ENCODE results near the gene CNMD. TPM values are rescaled to one million over a fixed set of nuclear protein-coding genes. Genes with fewer than 3 reads are reported as not detected.
A peak's percentile ranks its signal among the peaks of the same experiment; 100 is the strongest.
"Not testable (repeated sequence)": the region's sequence is repeated elsewhere in the genome, so short reads cannot be mapped to it uniquely, and the experiment has no call there.

The CNMD gene
- total RNA-seq, 1 donor from 2014 or later = not detected

- H3K9me3 Mint-ChIP-seq (ENCODE audit: low read depth) = peaks cover 5% of the 10 kb centered on the region
- H3K36me3 Mint-ChIP-seq (ENCODE audit: low read depth) = peaks cover 3% of the 10 kb centered on the region
- H3K4me1 Mint-ChIP-seq (ENCODE audit: low read depth) = peaks cover under 1% of the 10 kb centered on the region
- TF ChIP-seq CTCF (IDR thresholded peaks at IDR 0.05) = no peak
- H3K4me3 Mint-ChIP-seq (ENCODE audit: unreplicated experiment) = no peak overlapping the region
- no peaks in the 10 kb centered on the region for H3K27me3 Mint-ChIP-seq (ENCODE audit: low read depth)
- H3K27ac Mint-ChIP-seq (ENCODE audit: unreplicated experiment) = no peak overlapping the region
- DNase-seq (ENCODE audit: low spot score) = no peak
These were observed 28.3 kb downstream of the CNMD start for GRCh38 chr13:52711286-52711685.

GRCh38 chr13:52708266-52708665, 31.4 kb downstream of the CNMD start:
- H3K27me3 Mint-ChIP-seq (ENCODE audit: low read depth); H3K27ac Mint-ChIP-seq (ENCODE audit: unreplicated experiment); H3K4me3 Mint-ChIP-seq (ENCODE audit: unreplicated experiment); H3K4me1 Mint-ChIP-seq (ENCODE audit: low read depth); DNase-seq (ENCODE audit: low spot score); H3K9me3 Mint-ChIP-seq (ENCODE audit: low read depth); H3K36me3 Mint-ChIP-seq (ENCODE audit: low read depth): not testable (repeated sequence)

- H3K27ac Mint-ChIP-seq (ENCODE audit: unreplicated experiment) = no peak overlapping the region
- H3K36me3 Mint-ChIP-seq (ENCODE audit: low read depth) = no peaks in the 10 kb centered on the region
- H3K27me3 Mint-ChIP-seq (ENCODE audit: low read depth) = no peaks in the 10 kb centered on the region
- no peak overlapping the region for H3K4me3 Mint-ChIP-seq (ENCODE audit: unreplicated experiment)
- no peak for DNase-seq (ENCODE audit: low spot score)
- peak; percentile 48 for TF ChIP-seq CTCF (IDR thresholded peaks at IDR 0.05)
- peaks cover 5% of the 10 kb centered on the region for H3K4me1 Mint-ChIP-seq (ENCODE audit: low read depth)
- no peaks in the 10 kb centered on the region for H3K9me3 Mint-ChIP-seq (ENCODE audit: low read depth)
These were observed 32.2 kb downstream of the CNMD start for GRCh38 chr13:52707375-52707774.

- Mint-ChIP-seq H3K36me3 (ENCODE audit: low read depth) (no peaks in the 10 kb centered on the region), H3K27me3 (ENCODE audit: low read depth) (no peaks in the 10 kb centered on the region)
These were observed 33.5 kb downstream of the CNMD start for GRCh38 chr13:52706081-52706480.

GRCh38 chr13:52703482-52703881, 36.1 kb downstream of the CNMD start:
- no peaks in the 10 kb centered on the region for H3K9me3 Mint-ChIP-seq (ENCODE audit: low read depth)
- no peak for DNase-seq (ENCODE audit: low spot score)
- H3K27ac Mint-ChIP-seq (ENCODE audit: unreplicated experiment) = no peak overlapping the region
- no peak for TF ChIP-seq CTCF (IDR thresholded peaks at IDR 0.05)
- no peak overlapping the region for H3K4me3 Mint-ChIP-seq (ENCODE audit: unreplicated experiment)
- no peaks in the 10 kb centered on the region for H3K27me3 Mint-ChIP-seq (ENCODE audit: low read depth)
- H3K36me3 Mint-ChIP-seq (ENCODE audit: low read depth) = peaks cover 4% of the 10 kb centered on the region
- H3K4me1 Mint-ChIP-seq (ENCODE audit: low read depth) = peaks cover 5% of the 10 kb centered on the region

More at GRCh38 chr13:52706081-52706480, 33.5 kb downstream of the CNMD start:
- peaks cover 5% of the 10 kb centered on the region for H3K4me1 Mint-ChIP-seq (ENCODE audit: low read depth)
- no peak overlapping the region for H3K4me3 Mint-ChIP-seq (ENCODE audit: unreplicated experiment)
- no peak overlapping the region for H3K27ac Mint-ChIP-seq (ENCODE audit: unreplicated experiment)
- H3K9me3 Mint-ChIP-seq (ENCODE audit: low read depth) = no peaks in the 10 kb centered on the region
- TF ChIP-seq CTCF (IDR thresholded peaks at IDR 0.05) = no peak
- DNase-seq (ENCODE audit: low spot score) = no peak

GRCh38 chr13:52701728-52702465, 37.7 kb downstream of the CNMD start:
- no peak for TF ChIP-seq CTCF (IDR thresholded peaks at IDR 0.05)
- Mint-ChIP-seq H3K4me1 (ENCODE audit: low read depth) (peaks cover 5% of the 10 kb centered on the region), H3K27me3 (ENCODE audit: low read depth) (no peaks in the 10 kb centered on the region), H3K9me3 (ENCODE audit: low read depth) (no peaks in the 10 kb centered on the region), H3K36me3 (ENCODE audit: low read depth) (peaks cover 4% of the 10 kb centered on the region), H3K27ac (ENCODE audit: unreplicated experiment) (no peak overlapping the region), H3K4me3 (ENCODE audit: unreplicated experiment) (no peak overlapping the region)
- DNase-seq (ENCODE audit: low spot score) = no peak

All from chondrocyte (in vitro differentiated cells).